HG03460 (cell line): ENCODE results near the gene CSMD2.
"Not testable (repeated sequence)": the region's sequence is repeated elsewhere in the genome, so short reads cannot be mapped to it uniquely, and the experiment has no call there.

Source experiments
- ATAC-seq: cut with Tn5 transposase; IDR thresholded peaks from one replicate; pipeline ENCODE4 v1.9.1; 2021; ENCODE audit not compliant: unreplicated experiment

The CSMD2 gene

GRCh38 chr1:33516428-33516827, 648.6 kb downstream of the CSMD2 start:
- no peak for ATAC-seq

GRCh38 chr1:33515607-33516006, 649.4 kb downstream of the CSMD2 start:
- no peak for ATAC-seq

GRCh38 chr1:33515112-33515511, 649.9 kb downstream of the CSMD2 start:
- ATAC-seq: no peak

- ATAC-seq: no peak
Observed at GRCh38 chr1:33512226-33513011, 652.6 kb downstream of the CSMD2 start.

- ATAC-seq: not testable (repeated sequence)
Observed at GRCh38 chr1:33509276-33509675, 655.8 kb downstream of the CSMD2 start.

- ATAC-seq: no peak
Observed at GRCh38 chr1:33508151-33508550, 656.9 kb downstream of the CSMD2 start.

- ATAC-seq: no peak
Observed at GRCh38 chr1:33507661-33508060, 657.4 kb downstream of the CSMD2 start.

- ATAC-seq: no peak
Observed at GRCh38 chr1:33503506-33503905, 661.5 kb downstream of the CSMD2 start.

GRCh38 chr1:33502726-33503125, 662.3 kb downstream of the CSMD2 start:
- ATAC-seq: no peak

- no peak for ATAC-seq
Observed at GRCh38 chr1:33501774-33502173, 663.3 kb downstream of the CSMD2 start.

GRCh38 chr1:33501309-33501708, 663.7 kb downstream of the CSMD2 start:
- no peak for ATAC-seq

GRCh38 chr1:33500547-33500946, 664.5 kb downstream of the CSMD2 start:
- no peak for ATAC-seq

GRCh38 chr1:33497410-33497809, 667.6 kb downstream of the CSMD2 start:
- no peak for ATAC-seq

- ATAC-seq: no peak
Observed at GRCh38 chr1:33494929-33495328, 670.1 kb downstream of the CSMD2 start.

- no peak for ATAC-seq
Observed at GRCh38 chr1:33488624-33489023, 676.4 kb downstream of the CSMD2 start.

- no peak for ATAC-seq
Observed at GRCh38 chr1:33482412-33482811, 682.6 kb downstream of the CSMD2 start.

- no peak for ATAC-seq
Observed at GRCh38 chr1:33477451-33477850, 687.6 kb downstream of the CSMD2 start.

GRCh38 chr1:33473900-33474299, 691.1 kb downstream of the CSMD2 start:
- ATAC-seq: no peak

- ATAC-seq: peak; percentile 89
Observed at GRCh38 chr1:33472269-33472980, 692.6 kb downstream of the CSMD2 start, which contains the start of gene ZSCAN20. Gene ZSCAN20, plus strand, starts transcription at chr1:33472645. Its CDS starts 6,644 bp downstream, at chr1:33479289.

GRCh38 chr1:33471416-33471815, 693.6 kb downstream of the CSMD2 start:
- ATAC-seq: no peak

GRCh38 chr1:33470495-33471012, 694.5 kb downstream of the CSMD2 start:
- ATAC-seq: peak; percentile 38

GRCh38 chr1:33469691-33470090, 695.3 kb downstream of the CSMD2 start:
- no peak for ATAC-seq
